Transverse colon (tissue), 4 donors: ENCODE data around the gene FER. TPM values are rescaled to one million over a fixed set of nuclear protein-coding genes. Genes with fewer than 3 reads are reported as not detected.
"Not testable (repeated sequence)": the region's sequence is repeated elsewhere in the genome, so short reads cannot be mapped to it uniquely, and the experiment has no call there.

Experiments used
- DNase-seq: peaks from one replicate; pipeline ENCODE4 v3.0.0-alpha.2; 2019
- H3K27ac ChIP-seq, 4 donors: fragments of 200-600 bp; sonication (generic); 2 replicates each; pipeline ENCODE4 v1.5.1; 2016 to 2018; ENCODE audit warnings: inconsistent platforms in 4 of 4
- H3K27me3 ChIP-seq: fragments of 200-600 bp; sonication (generic); 2 replicates; pipeline ENCODE4 v1.5.1; 2017; ENCODE audit warnings: inconsistent platforms
- H3K36me3 ChIP-seq, 4 donors: fragments of 200-600 bp; sonication (generic); 2 replicates each; pipeline ENCODE4 v1.5.1; 2017 to 2019; ENCODE audit warnings: inconsistent platforms in 4 of 4
- H3K4me1 ChIP-seq, 4 donors: fragments of 200-600 bp; sonication (generic); 2 replicates each; pipeline ENCODE4 v1.5.1; 2017 to 2020; ENCODE audit warnings: inconsistent platforms in 4 of 4
- H3K4me3 ChIP-seq, 4 donors: fragments of 200-600 bp; sonication (generic); 1 replicate in 1 of 4; 2 replicates in 3 of 4; pipeline versions ENCODE4 v1.5.1 to v1.6.1; 2017 to 2019; ENCODE audit warnings: inconsistent platforms in 4 of 4
- H3K9me3 ChIP-seq, 2 donors: fragments of 200-600 bp; sonication (generic); 2 replicates each; pipeline ENCODE4 v1.5.1; 2017 to 2019; ENCODE audit warnings: inconsistent platforms in 2 of 2
- CTCF ChIP-seq, 5 experiments: fragments of 200-600 bp in 3 of 5; fragments of 450-650 bp in 2 of 5; sonication (generic) in 3 of 5; IDR thresholded peaks; 1 replicate in 2 of 5; 2 replicates in 3 of 5; pipeline ENCODE4 v1.5.1; 2016 to 2017; ENCODE audit warnings: antibody characterized with exemption in 5 of 5, inconsistent platforms in 3 of 5, mild to moderate bottlenecking in 2 of 5, moderate library complexity in 1 of 5
- EP300 ChIP-seq: sonication (generic); formaldehyde crosslinking; IDR thresholded peaks from one replicate; pipeline ENCODE4 v1.6.1; 2017; ENCODE audit warnings: antibody characterized with exemption, low read depth
- POLR2A ChIP-seq: fragments of 450-650 bp; IDR thresholded peaks from one replicate; pipeline ENCODE4 v1.6.1; 2016; ENCODE audit warnings: antibody characterized with exemption, mild to moderate bottlenecking, moderate library complexity
- POLR2AphosphoS5 ChIP-seq, 3 donors: sonication (generic); formaldehyde crosslinking; IDR thresholded peaks; one replicate each; pipeline ENCODE4 v1.6.1; 2016; ENCODE audit warnings: antibody characterized with exemption in 3 of 3
- WGBS, 2 donors: methylation state at CpG; one replicate each; pipeline ENCODE4 v1.1.5; 2018; ENCODE audit warnings: low coverage in 1 of 2; 5-methylcytosine and 5-hydroxymethylcytosine counted together
- in situ Hi-C, 4 donors: fragments of 200-750 bp; cut with MboI; loops; one replicate each; pipeline versions ENCODE4 v1.15.0 to v1.15.1; 2017; ENCODE audit warnings: low sequenced_read_pairs in 3 of 4, low pct_ligation_motif_present in 1 of 4, low pct_unique_long_range_greater_than_20kb in 1 of 4
- intact Hi-C: fragments of 100-400 bp; cut with DNase I; formaldehyde crosslinking; loops from one replicate; pipeline ENCODE4 v1.15.1; 2023; ENCODE audit warnings: low total_unique reads
- total RNA-seq, 4 donors: library from RNA; depleted of rRNA; stranded (reverse); fragments of >200 nt; gene quantifications; one replicate each; pipeline ENCODE4 v1.1.0, GENCODE V29; 2016

FER gene
- total RNA-seq, 4 donors from 2014 or later: 7.5 to 25.5 (median 13.1) TPM

- H3K4me3 ChIP-seq: no peak overlapping the region
- in situ Hi-C loops: no loop called here
- H3K27me3 ChIP-seq: no peaks in the 10 kb centered on the region
- H3K36me3 ChIP-seq: no peaks in the 10 kb centered on the region
- intact Hi-C loops: no loop called here
- no peaks in the 10 kb centered on the region for H3K9me3 ChIP-seq
- no peak for DNase-seq
- H3K27ac ChIP-seq: no peak overlapping the region
- H3K4me1 ChIP-seq: no peaks in the 10 kb centered on the region
- TF ChIP-seq POLR2A: no peak
- 89 to 100% methylated on average over 1 to 6 of the region's 6 CpGs for WGBS, 2 donors
Observed at GRCh38 chr5:109006129-109006528, 258.4 kb downstream of the FER start.

DNA sequence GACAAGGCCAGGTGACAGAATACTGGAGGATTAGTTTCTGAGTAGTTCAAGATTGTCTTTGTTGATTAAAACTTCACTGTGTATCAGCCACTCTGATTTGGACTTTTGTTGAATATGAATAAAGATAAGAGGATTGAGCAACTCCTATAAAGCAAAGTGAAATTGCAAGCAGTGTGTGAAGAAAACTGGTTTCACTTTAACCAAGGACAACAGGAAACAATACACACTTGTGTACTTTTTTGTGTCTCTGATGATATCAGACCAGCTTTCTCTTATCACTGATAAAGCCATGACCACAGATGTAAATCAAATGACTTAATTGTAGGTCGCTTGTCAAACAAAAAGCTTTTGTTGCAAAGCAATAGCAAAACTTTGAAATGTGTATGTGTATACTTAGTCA, 268.6 kb downstream of the FER start:
- H3K4me3 ChIP-seq: no peak overlapping the region
- in situ Hi-C loops: no loop called here
- intact Hi-C loops: no loop called here
- H3K36me3 ChIP-seq: no peaks in the 10 kb centered on the region
- TF ChIP-seq POLR2AphosphoS5 (IDR thresholded peaks at IDR 0.05) (no peak), POLR2A (no peak), CTCF (IDR thresholded peaks at IDR 0.05) (no peak), EP300 (no peak)
- no peaks in the 10 kb centered on the region for H3K27me3 ChIP-seq
- H3K4me1 ChIP-seq: peaks cover 0 to 15% (median 11%) of the 10 kb centered on the region in 4 donors
- no peak for DNase-seq
- 33 to 48% methylated on average over 1 of the region's 1 CpG for WGBS, 2 donors
- no peak overlapping the region for H3K27ac ChIP-seq
- no peaks in the 10 kb centered on the region for H3K9me3 ChIP-seq

GRCh38 chr5:109022056-109022455, 274.4 kb downstream of the FER start:
- no peak overlapping the region for H3K27ac ChIP-seq
- no peak for DNase-seq
- no peaks in the 10 kb centered on the region for H3K9me3 ChIP-seq
- no peaks in the 10 kb centered on the region for H3K36me3 ChIP-seq
- intact Hi-C loops (no loop called here), in situ Hi-C loops (no loop called here)
- H3K4me3 ChIP-seq: no peak overlapping the region
- peaks cover 0 to 1% (median under 1%) of the 10 kb centered on the region in 4 donors for H3K4me1 ChIP-seq
- H3K27me3 ChIP-seq: no peaks in the 10 kb centered on the region
- no peak for TF ChIP-seq CTCF (IDR thresholded peaks at IDR 0.05)
- TF ChIP-seq EP300: no peak
- no peak for TF ChIP-seq POLR2A
- TF ChIP-seq POLR2AphosphoS5 (IDR thresholded peaks at IDR 0.05): no peak

DNA sequence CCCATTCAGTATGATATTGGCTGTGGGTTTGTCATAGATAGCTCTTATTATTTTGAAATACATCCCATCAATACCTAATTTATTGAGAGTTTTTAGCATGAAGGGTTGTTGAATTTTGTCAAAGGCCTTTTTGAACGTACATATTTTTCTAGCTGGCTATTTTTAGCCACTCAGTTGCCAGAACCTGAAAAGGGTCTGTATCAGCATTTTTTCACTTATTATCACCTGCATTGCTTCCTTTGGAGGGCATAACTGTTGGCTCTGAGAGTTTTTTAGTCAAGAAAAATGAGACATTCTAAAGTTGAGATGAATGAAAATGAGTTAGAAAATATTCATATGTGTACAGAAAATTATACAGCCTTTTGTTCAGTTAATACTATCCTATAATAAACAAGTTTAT, 278.0 kb downstream of the FER start:
- intact Hi-C loops, H3K4me1 ChIP-seq, in situ Hi-C loops, H3K27me3 ChIP-seq, DNase-seq, H3K4me3 ChIP-seq, H3K27ac ChIP-seq, H3K36me3 ChIP-seq, H3K9me3 ChIP-seq: not testable (repeated sequence)
- 0 to 54% methylated on average over 1 of the region's 1 CpG for WGBS, 2 donors

GRCh38 chr5:109027983-109028607, 280.4 kb downstream of the FER start:
- TF ChIP-seq POLR2A (no peak), EP300 (no peak), CTCF (IDR thresholded peaks at IDR 0.05) (no peak), POLR2AphosphoS5 (IDR thresholded peaks at IDR 0.05) (no peak)
- Histone ChIP-seq H3K36me3 (no peaks in the 10 kb centered on the region), H3K4me1 (no peaks in the 10 kb centered on the region), H3K27me3 (no peaks in the 10 kb centered on the region), H3K4me3 (no peak overlapping the region), H3K9me3 (no peaks in the 10 kb centered on the region), H3K27ac (no peak overlapping the region)
- 83 to 90% methylated on average over 1 of the region's 1 CpG for WGBS, 2 donors
- DNase-seq: no peak
- intact Hi-C loops: no loop called here
- in situ Hi-C loops: no loop called here
